Upper lobe of left lung (tissue), 6 donors: ENCODE measurements around the gene PDK2. TPM values are rescaled to one million over a fixed set of nuclear protein-coding genes. Genes with fewer than 3 reads are reported as not detected.
A peak's percentile ranks its signal among the peaks of the same experiment; 100 is the strongest.

ENCODE experiments used
- ATAC-seq, 2 donors: fragments of 200-7000 bp; cut with Tn5 transposase; one replicate each; pipeline ENCODE4 v1.9.1; 2022; ENCODE audit warnings: mild to moderate bottlenecking in 2 of 2, moderate library complexity in 2 of 2; ENCODE audit not compliant: low FRiP score in 2 of 2
- DNase-seq, 2 donors: peaks; one replicate each; pipeline ENCODE4 v3.0.0-alpha.2; 2019 to 2020
- H3K27ac ChIP-seq, 4 donors: fragments of 200-600 bp; sonication (generic); one replicate each; pipeline ENCODE4 v1.5.1; 2016 to 2019
- H3K27me3 ChIP-seq, 4 donors: fragments of 200-600 bp; sonication (generic); one replicate each; pipeline ENCODE4 v1.5.1; 2017 to 2019
- H3K36me3 ChIP-seq, 4 donors: fragments of 200-600 bp; sonication (generic); one replicate each; pipeline ENCODE4 v1.5.1; 2016 to 2019
- H3K4me1 ChIP-seq, 4 donors: fragments of 200-600 bp; sonication (generic); one replicate each; pipeline ENCODE4 v1.5.1; 2018 to 2019
- H3K4me3 ChIP-seq, 4 donors: fragments of 200-600 bp; sonication (generic); one replicate each; pipeline ENCODE4 v1.5.1; 2017 to 2019; ENCODE audit warnings: mild to moderate bottlenecking in 2 of 4, moderate library complexity in 1 of 4
- H3K9me3 ChIP-seq, 4 donors: fragments of 200-600 bp; sonication (generic); one replicate each; pipeline ENCODE4 v1.5.1; 2018 to 2019
- EP300 ChIP-seq, 4 donors: sonication (generic); formaldehyde crosslinking; IDR thresholded peaks; one replicate each; pipeline ENCODE4 v1.5.1; 2017; ENCODE audit warnings: antibody characterized with exemption in 4 of 4, control low read depth in 2 of 4
- POLR2A ChIP-seq, 4 donors: fragments of 450-650 bp; IDR thresholded peaks; one replicate each; pipeline ENCODE4 v1.5.1; 2016 to 2017; ENCODE audit warnings: antibody characterized with exemption in 4 of 4, mild to moderate bottlenecking in 2 of 4
- POLR2AphosphoS5 ChIP-seq, 2 donors: sonication (generic); formaldehyde crosslinking; IDR thresholded peaks; one replicate each; pipeline ENCODE4 v1.5.1; 2017; ENCODE audit warnings: antibody characterized with exemption in 2 of 2
- WGBS, 2 donors: methylation state at CpG; one replicate each; pipeline ENCODE4 v1.1.5; 2017 to 2018; 5-methylcytosine and 5-hydroxymethylcytosine counted together
- total RNA-seq, 6 donors: library from RNA; depleted of rRNA in 4 of 6; stranded (reverse); fragments of >200 nt in 4 of 6; gene quantifications; one replicate each; pipeline versions ENCODE4 v1.1.0 to v1.2.1, GENCODE V29; 2016 to 2021
- TF ChIP-seq, protein P1 (sequence below), 6 experiments: fragments of 450-650 bp in 4 of 6; fragments of 200-600 bp in 2 of 6; sonication (generic) in 2 of 6; IDR thresholded peaks; one replicate each; pipeline ENCODE4 v1.5.1; 2016 to 2019; ENCODE audit warnings: antibody characterized with exemption in 6 of 6
- donor health status: DM: no; HTN: no; CAD: no; lungs with moderate emphysema.
- donor health status: DM: no; HTN: yes; CAD: no; lungs with severe emphysema.

The PDK2 gene
- total RNA-seq, 6 donors from 2014 or later: 15.7 to 80.7 (median 34.9) TPM

DNA sequence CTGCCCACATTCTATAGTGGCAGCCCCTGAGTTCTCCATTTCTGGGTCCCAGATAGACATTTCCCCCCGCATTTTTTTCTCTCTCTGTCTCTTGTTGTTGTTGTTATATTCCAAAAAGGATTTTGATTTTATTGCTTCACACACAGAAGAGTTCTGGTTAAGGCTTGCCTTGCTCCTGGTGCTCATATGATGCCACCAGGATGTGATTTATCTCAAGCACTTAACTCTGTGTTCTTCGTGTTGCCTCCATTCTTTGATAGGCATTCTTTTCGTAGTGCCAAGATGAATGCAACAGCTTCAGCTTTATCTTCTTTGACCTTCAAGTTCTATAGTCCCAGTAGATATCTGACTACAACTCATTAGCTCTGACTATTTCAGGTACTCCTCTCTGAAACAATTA lies 30.1 kb upstream of the PDK2 start:
- 54 to 58% methylated on average over 3 of the region's 3 CpGs for WGBS, 2 donors
- ATAC-seq (no peak), DNase-seq (no peak)
- Histone ChIP-seq H3K27ac (peak overlapping the region; percentile 90 to 97 (median 92)), H3K36me3 (peaks cover 5 to 37% (median 29%) of the 10 kb centered on the region in 4 donors), H3K9me3 (no peaks in the 10 kb centered on the region), H3K27me3 (no peaks in the 10 kb centered on the region), H3K4me3 (no peak overlapping the region), H3K4me1 (peaks cover 54 to 56% (median 54%) of the 10 kb centered on the region in 4 donors)
- TF ChIP-seq POLR2A (IDR thresholded peaks at IDR 0.05): no peak
- TF ChIP-seq, protein P1, sequence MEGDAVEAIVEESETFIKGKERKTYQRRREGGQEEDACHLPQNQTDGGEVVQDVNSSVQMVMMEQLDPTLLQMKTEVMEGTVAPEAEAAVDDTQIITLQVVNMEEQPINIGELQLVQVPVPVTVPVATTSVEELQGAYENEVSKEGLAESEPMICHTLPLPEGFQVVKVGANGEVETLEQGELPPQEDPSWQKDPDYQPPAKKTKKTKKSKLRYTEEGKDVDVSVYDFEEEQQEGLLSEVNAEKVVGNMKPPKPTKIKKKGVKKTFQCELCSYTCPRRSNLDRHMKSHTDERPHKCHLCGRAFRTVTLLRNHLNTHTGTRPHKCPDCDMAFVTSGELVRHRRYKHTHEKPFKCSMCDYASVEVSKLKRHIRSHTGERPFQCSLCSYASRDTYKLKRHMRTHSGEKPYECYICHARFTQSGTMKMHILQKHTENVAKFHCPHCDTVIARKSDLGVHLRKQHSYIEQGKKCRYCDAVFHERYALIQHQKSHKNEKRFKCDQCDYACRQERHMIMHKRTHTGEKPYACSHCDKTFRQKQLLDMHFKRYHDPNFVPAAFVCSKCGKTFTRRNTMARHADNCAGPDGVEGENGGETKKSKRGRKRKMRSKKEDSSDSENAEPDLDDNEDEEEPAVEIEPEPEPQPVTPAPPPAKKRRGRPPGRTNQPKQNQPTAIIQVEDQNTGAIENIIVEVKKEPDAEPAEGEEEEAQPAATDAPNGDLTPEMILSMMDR (IDR thresholded peaks at IDR 0.05): no peak
- no peak for TF ChIP-seq POLR2AphosphoS5 (IDR thresholded peaks at IDR 0.05)
- TF ChIP-seq EP300 (IDR thresholded peaks at IDR 0.05): no peak

DNA sequence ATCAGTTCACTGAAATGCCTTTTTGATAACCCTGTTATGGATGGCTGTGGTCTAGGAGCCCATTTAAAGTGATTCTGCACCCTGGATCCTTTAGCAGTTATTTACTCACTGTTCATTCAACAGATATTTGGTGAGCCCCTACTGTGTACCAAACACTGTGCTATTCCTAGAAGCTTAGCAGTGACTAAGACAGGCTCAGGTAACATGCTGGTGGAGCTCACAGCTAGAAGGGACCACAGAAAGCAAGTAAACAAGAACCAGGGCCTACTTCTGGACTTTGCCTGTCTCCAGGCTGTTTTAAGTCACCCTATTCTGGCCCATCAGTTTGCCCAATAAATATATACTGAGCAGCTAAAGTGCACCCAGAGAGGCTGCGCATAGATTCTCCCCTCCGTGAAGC lies 28.2 kb upstream of the PDK2 start:
- Histone ChIP-seq H3K27me3 (no peaks in the 10 kb centered on the region), H3K4me3 (no peak overlapping the region), H3K36me3 (peaks cover 16 to 55% (median 46%) of the 10 kb centered on the region in 4 donors), H3K4me1 (peaks cover 34 to 36% (median 35%) of the 10 kb centered on the region in 4 donors), H3K27ac (peak overlapping the region in 1 of 4 donors; percentile 51), H3K9me3 (no peaks in the 10 kb centered on the region)
- no peak for ATAC-seq
- no peak for DNase-seq
- WGBS, 2 donors: 100% methylated on average over 2 of the region's 2 CpGs
- TF ChIP-seq EP300 (IDR thresholded peaks at IDR 0.05) (no peak), POLR2AphosphoS5 (IDR thresholded peaks at IDR 0.05) (no peak), POLR2A (IDR thresholded peaks at IDR 0.05) (no peak)
- TF ChIP-seq, protein P1 (IDR thresholded peaks at IDR 0.05): no peak

DNA sequence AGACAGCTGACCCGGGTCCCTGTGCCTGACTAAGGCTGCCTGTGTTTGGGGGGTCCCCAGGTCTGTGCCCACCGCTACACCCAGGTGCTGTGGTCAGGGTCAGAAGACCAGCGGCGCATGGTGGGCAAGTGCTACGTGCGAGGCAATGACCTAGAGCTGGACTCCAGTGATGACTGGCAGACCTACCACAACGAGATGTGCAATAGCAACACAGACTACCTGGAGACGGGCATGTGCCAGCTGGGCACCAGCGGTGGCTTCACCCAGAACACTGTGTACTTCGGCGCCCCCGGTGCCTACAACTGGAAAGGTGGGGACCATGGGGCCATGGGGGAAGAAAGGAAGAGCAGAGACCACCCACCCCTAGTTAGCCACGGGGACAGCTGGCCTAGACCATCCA lies 27.2 kb upstream of the PDK2 start:
- DNase-seq: no peak
- WGBS, 2 donors: 91 to 93% methylated on average over 12 to 13 of the region's 13 CpGs
- peaks cover 22 to 65% (median 55%) of the 10 kb centered on the region in 4 donors for H3K36me3 ChIP-seq
- no peaks in the 10 kb centered on the region for H3K27me3 ChIP-seq
- no peaks in the 10 kb centered on the region for H3K9me3 ChIP-seq
- no peak for TF ChIP-seq POLR2A (IDR thresholded peaks at IDR 0.05)
- no peak for TF ChIP-seq POLR2AphosphoS5 (IDR thresholded peaks at IDR 0.05)
- TF ChIP-seq, protein P1 (IDR thresholded peaks at IDR 0.05): no peak
- TF ChIP-seq EP300 (IDR thresholded peaks at IDR 0.05): no peak
- peaks cover 24 to 26% (median 25%) of the 10 kb centered on the region in 4 donors for H3K4me1 ChIP-seq
- peak overlapping the region in 1 of 4 donors; percentile 29 for H3K27ac ChIP-seq
- ATAC-seq: no peak
- H3K4me3 ChIP-seq: no peak overlapping the region

DNA sequence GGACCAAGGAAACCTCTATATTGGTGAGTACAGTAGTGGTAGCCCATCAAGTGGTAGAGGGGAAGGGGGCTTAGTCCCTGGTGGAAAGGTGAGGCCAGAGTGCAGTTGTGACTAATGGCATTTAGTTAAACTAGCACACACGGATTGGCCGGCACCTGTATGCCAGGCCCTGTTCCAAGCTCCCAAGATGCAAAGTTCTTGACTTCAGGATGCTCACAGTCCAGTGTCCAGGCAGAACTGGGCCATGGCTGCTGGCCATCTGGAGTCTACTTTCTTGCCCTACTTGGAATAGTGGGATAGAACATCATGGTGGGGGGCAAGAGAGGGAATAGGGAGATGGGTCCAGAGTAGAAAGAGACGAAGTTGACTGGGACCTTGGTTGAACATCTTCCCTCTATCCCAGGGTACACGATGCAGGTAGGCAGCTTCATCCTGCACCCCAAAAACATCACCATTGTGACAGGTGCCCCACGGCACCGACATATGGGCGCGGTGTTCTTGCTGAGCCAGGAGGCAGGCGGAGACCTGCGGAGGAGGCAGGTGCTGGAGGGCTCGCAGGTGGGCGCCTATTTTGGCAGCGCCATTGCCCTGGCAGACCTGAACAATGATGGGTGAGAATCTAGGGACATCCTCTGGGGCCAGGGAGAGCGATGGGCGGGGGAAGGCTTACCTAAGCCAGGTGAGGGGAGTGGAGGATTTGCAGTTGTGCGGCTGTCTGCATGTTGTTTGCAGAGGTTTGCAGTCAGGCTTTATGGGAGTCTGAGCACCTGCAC lies 24.1 kb upstream of the PDK2 start:
- WGBS, 2 donors: 92 to 98% methylated on average over 10 to 16 of the region's 16 CpGs
- Histone ChIP-seq H3K4me3 (no peak overlapping the region), H3K36me3 (peaks cover 31 to 95% (median 81%) of the 10 kb centered on the region in 4 donors), H3K27ac (no peak overlapping the region), H3K4me1 (no peaks in the 10 kb centered on the region), H3K27me3 (no peaks in the 10 kb centered on the region), H3K9me3 (no peaks in the 10 kb centered on the region)
- DNase-seq (no peak), ATAC-seq (no peak)
- TF ChIP-seq POLR2A (IDR thresholded peaks at IDR 0.05) (no peak), POLR2AphosphoS5 (IDR thresholded peaks at IDR 0.05) (no peak), EP300 (IDR thresholded peaks at IDR 0.05) (no peak)
- TF ChIP-seq, protein P1 (IDR thresholded peaks at IDR 0.05): no peak
